ENCODE results near the gene RAD51B. TPM values are rescaled to one million over a fixed set of nuclear protein-coding genes. Genes with fewer than 3 reads are reported as not detected.

RAD51B gene
- total RNA-seq, 1 experiment from 2014 or later: 13.3 TPM

DNA sequence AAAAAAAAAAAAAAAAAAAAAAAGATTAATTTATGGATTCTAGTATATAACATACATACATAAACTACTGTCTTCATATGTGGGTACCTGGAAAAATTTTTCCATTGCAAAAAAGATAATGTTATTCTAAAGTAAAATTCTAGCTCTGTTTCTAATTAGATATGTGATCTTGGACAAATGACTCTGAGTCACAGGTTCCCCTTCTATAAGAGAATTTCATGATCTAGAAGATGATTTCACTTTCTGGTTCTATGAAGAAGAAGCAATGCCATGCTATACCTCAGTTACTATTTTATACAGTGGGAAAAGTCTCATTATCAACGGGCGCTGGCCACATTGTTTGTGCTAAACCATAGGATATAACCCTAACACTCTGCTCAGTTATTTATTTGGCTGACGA lies 622.0 kb downstream of the RAD51B start:
- H3K27ac ChIP-seq: no peak overlapping the region
- H3K4me3 ChIP-seq: no peak overlapping the region
- no peaks in the 10 kb centered on the region for H3K36me3 ChIP-seq
- H3K4me1 ChIP-seq: peaks cover 44% of the 10 kb centered on the region
- DNase-seq: no peak
- H3K9me3 ChIP-seq (replicated peaks): no peaks in the 10 kb centered on the region
- H3K27me3 ChIP-seq: no peaks in the 10 kb centered on the region

DNA sequence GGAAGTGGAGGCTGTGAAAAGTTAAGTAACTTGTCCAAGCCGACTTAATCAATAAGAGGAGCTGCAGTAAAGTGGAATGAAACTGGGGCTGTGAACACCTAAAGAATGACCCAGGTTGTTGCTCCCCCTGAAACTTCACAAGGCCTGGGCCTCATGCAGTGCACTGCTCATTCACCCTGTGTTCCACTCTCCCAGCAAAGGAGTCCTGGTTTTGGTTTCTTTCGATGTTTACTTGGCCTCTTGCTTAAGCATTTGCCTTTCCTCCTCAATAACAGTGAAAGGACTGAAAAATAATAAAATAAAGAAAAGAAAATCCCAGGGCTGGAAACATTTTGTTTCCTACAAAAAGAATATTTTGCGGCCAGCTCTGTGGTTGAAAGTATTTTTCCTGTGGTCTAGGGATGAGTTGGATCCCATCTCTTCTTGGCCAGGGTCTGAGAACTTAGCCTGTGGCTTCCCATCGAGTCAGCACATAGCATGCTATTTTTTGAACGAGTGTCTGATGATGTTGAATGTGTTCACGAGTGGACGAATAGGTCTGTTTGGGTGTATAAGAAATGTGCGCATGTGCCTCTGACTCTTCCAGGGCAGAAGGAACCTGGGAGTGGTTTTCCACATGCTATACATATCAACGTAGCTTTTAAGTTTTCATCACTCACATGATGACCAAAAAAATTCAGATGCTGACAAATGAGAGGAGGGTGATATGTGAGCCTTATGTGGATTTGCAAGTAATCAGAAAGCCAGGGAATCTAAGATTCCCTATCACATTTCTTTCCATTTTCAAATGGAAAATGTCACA lies 623.5 kb downstream of the RAD51B start:
- Histone ChIP-seq H3K4me1 (peaks cover 44% of the 10 kb centered on the region), H3K4me3 (no peak overlapping the region), H3K27ac (no peak overlapping the region), H3K36me3 (no peaks in the 10 kb centered on the region), H3K9me3 (replicated peaks) (no peaks in the 10 kb centered on the region), H3K27me3 (no peaks in the 10 kb centered on the region)
- no peak for DNase-seq

DNA sequence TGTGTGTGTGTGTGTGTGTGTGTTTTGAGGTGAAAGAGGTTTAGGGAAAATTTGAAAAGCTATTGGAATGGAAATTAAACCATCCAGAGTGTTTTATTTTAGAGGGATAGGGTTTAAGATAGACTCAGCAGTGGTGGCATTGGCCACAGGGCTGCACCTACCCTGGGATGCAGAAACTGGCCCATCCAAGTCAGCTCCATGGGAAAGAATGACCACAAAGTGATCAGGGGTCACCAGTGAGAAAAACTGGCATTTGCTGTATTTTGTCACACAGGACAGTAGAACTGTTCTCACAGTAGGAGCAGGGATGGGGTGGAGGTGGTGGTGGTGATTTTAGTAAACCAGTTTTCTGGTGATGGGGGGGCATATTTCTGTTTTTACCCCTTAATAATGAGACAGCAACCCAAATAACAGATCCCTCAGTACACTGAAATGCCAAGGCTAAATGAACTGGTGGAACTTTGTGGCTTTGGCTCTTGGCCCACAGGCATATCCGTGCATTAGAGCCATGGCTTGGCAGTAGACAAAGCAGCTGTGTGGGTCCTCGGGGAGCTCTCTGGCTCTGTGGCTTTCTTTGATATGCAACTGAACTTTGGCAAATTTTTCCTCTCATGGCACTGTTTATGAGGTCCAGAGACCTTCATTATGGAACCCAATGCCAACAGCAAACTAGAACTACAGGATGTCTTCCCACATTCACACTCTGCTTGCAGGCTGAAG lies 625.0 kb downstream of the RAD51B start:
- Histone ChIP-seq H3K4me3 (no peak overlapping the region), H3K36me3 (no peaks in the 10 kb centered on the region), H3K27me3 (no peaks in the 10 kb centered on the region), H3K27ac (peak overlapping the region; percentile 72), H3K9me3 (replicated peaks) (no peaks in the 10 kb centered on the region), H3K4me1 (peaks cover 47% of the 10 kb centered on the region)
- DNase-seq: peak; percentile 93 to 96

DNA sequence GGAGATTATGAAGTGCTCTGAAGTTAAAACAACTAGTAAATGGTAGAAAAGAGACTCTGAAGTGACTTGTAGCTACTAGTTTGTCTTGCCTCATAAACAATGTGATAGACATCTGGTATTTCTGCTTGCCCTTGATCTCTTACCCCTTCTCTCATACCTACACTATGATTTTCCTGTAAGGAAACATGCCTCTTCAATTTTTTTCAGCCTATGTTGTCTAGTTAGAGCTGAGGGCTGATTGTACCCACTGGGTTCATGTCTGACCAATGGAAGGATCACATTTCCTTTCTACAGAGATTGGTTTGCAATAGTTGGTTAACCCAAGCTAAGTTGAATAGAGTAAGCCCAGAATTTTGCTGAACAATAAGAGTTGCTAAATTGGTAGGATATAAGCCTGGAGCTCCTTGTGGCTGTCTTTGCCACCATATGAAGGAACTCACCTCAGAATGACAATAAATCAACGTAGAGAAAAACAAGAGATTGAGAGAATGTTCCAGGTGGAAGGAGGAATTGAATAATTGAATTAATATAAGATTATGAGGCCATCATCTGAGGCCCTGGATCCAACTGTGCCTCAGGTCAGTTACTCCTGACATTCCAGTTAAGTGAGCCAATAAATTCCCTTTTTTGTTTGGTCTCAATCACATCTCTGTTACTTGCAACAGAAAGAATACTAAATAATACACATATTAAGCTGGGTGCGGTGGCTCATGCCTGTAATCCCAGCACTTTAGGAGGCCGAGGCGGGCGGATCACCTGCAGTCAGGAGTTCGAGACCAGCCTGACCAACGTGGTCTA lies 626.9 kb downstream of the RAD51B start:
- no peaks in the 10 kb centered on the region for H3K36me3 ChIP-seq
- no peak overlapping the region for H3K4me3 ChIP-seq
- H3K27ac ChIP-seq: no peak overlapping the region
- H3K4me1 ChIP-seq: peaks cover 53% of the 10 kb centered on the region
- H3K27me3 ChIP-seq: no peaks in the 10 kb centered on the region
- no peak for DNase-seq
- H3K9me3 ChIP-seq (replicated peaks): no peaks in the 10 kb centered on the region

DNA sequence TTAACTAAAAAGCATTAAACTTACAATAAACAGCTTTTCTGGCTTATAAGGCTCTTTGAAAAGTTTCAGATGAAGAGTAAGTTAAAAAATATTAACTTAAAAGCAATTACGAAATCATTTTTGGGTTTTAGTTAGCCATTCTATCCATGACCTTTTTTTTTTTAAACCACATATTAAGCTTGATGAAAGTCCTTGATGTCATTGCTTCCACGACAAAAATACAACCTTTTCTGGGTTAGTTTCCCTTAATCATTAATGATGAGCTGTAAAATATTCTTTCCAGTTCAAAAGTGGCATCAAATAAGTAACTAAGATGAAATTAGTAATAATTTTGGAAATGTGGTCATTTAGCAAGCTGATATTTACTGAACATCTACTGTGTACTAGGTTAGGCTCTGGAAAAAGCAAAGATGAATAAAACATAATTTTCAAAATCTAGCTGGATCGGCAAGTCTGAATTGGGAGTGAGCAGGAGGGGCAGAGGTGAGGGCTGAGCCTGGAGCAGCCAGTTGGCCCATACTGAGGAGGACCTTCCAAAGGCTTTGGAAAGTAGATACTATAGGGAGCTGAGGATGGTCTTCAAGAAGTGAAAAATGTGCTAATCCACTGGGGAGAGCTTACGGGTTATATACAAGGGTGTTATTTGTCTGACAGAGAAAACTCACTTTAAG lies 628.1 kb downstream of the RAD51B start:
- Histone ChIP-seq H3K4me1 (peaks cover 52% of the 10 kb centered on the region), H3K9me3 (replicated peaks) (no peaks in the 10 kb centered on the region), H3K27me3 (no peaks in the 10 kb centered on the region), H3K36me3 (no peaks in the 10 kb centered on the region), H3K27ac (no peak overlapping the region), H3K4me3 (no peak overlapping the region)
- DNase-seq: no peak

DNA sequence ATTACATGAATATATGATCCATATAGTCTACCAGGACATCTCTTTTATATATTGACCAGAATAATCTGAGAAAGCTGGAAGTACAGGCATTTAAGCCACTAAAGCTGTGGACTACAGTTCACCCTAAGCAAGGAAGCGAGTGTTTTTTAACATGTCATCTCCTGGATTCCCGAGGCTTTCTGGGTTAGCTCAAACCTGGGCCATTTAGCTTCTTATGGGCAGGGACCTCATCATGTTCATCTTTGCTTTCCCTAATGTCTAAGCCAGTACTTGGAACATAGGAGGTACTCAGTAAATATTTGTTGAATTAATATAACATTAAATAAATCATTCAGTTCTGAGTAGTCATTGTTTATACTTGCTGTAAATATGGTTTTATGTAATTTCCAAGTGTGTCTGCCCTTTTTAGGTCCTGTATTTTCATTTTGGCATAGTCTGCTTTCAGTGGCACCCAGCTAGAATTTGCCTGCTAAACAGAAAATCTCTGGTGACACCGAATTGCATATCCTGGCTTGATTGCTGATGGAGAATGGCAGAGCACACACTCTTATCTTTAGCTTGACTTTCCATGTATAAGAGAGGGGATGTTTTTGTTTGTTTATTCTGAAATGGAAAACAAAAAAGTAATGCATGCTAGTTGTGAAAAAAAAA lies 628.8 kb downstream of the RAD51B start:
- Histone ChIP-seq H3K36me3 (no peaks in the 10 kb centered on the region), H3K4me1 (peaks cover 46% of the 10 kb centered on the region), H3K27me3 (no peaks in the 10 kb centered on the region), H3K4me3 (no peak overlapping the region), H3K27ac (no peak overlapping the region), H3K9me3 (replicated peaks) (no peaks in the 10 kb centered on the region)
- DNase-seq: no peak

DNA sequence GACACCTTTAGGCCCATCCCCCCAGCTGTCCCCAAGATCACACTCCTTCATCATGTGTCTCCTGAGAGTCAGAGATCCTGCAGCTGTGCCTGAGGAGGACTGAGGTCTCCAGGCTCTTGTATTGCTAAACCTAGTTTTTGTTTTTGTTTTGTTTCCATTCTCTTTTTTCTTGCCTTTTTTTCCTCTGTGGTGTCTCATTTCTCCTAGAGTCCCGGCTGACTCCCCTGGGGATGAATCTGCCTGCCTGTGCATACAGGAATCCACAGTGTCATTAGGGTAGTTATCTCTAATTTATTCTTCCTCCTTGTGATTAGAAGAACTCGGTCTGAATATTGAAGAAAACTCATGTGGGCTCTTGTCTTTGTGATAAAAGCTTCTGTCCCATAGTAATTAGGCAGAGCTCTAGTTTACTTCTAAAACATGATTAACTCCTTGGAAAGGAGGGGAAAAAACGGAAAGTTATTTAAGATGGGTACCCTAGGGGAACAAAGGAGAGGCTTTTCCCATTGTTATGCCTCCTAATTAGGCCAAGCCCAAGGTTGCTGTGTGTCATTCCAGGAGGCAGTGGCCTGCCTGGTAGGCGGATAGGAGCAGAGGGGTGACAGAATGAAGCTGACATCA lies 630.1 kb downstream of the RAD51B start:
- H3K4me1 ChIP-seq: peaks cover 34% of the 10 kb centered on the region
- H3K27me3 ChIP-seq: no peaks in the 10 kb centered on the region
- peak overlapping the region; percentile 39 for H3K27ac ChIP-seq
- no peak overlapping the region for H3K4me3 ChIP-seq
- no peaks in the 10 kb centered on the region for H3K36me3 ChIP-seq
- peaks cover 4% of the 10 kb centered on the region; the same call in 1 of the 2 replicates for H3K9me3 ChIP-seq (replicated peaks)
- DNase-seq: peak; percentile 36 to 62

DNA sequence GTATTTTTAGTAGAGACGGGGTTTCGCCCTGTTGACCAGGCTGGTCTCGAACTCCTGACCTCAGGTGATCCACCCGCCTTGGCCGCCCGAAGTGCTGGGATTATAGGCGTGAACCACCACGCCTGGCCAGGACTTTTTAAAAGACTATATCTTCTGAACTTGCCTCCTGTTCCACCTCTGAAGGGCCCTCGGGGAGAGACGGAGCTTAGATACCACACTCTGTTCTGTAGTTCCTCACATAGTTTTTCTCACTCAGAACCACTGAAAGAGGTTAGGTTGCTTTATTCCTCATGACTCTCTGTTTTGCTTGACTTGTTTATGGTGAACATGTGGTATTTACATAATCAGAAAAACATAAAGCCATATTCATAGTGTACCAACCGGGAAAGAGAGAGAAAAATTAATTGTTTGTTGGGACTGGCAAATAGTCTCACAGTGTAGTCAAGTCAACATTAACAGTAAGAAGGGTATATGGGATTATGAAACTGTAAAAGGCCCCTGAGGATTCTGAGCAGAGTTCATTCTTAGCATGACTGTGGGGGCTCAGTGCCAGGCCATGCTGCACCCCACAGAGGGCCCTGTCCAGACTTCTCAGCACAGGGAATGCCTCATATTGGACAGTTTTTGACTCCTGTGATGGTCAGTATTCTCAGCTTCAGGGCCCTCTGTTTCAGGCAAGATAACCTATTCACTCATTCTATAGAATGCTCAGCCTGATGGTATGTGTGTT lies 631.0 kb downstream of the RAD51B start:
- Histone ChIP-seq H3K4me3 (no peak overlapping the region), H3K4me1 (peaks cover 25% of the 10 kb centered on the region), H3K36me3 (no peaks in the 10 kb centered on the region), H3K27me3 (no peaks in the 10 kb centered on the region), H3K27ac (no peak overlapping the region), H3K9me3 (replicated peaks) (peaks cover 4% of the 10 kb centered on the region; the same call in 1 of the 2 replicates)
- DNase-seq: no peak

DNA sequence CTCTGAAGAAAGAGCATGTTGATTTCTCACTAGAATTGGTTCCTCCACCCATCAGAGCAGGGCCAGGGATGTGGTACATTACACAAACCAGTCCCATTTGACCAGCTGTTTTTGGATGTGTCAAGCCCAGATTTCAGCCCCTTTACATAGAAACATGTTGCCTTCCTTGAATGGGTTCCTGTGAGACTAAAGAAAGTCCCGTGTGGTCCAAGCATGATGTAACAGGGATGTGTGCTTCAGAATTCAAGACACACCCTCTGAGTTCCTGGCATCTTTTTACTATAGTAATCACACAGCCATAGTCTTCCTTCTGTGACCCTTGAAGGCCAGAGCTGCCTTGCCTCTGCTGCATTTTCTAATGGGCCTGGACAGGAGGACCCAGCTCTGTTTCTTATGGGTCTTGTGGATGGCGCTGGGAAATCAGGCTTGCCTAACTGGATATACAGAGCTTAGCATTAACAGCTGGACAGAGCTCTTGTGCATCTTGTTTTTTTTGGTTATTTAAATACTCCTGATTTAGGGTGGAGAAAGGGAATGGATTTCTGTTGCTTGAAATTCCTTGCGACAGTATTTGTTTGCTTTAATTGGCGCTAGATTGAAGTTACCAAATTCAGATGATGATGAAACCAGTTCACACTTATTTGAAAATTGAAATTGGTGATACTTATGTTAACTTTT lies 632.3 kb downstream of the RAD51B start:
- DNase-seq: no peak
- Histone ChIP-seq H3K27ac (no peak overlapping the region), H3K4me3 (no peak overlapping the region), H3K9me3 (replicated peaks) (peaks cover 4% of the 10 kb centered on the region; the same call in 1 of the 2 replicates), H3K4me1 (peaks cover 16% of the 10 kb centered on the region), H3K36me3 (no peaks in the 10 kb centered on the region), H3K27me3 (no peaks in the 10 kb centered on the region)

DNA sequence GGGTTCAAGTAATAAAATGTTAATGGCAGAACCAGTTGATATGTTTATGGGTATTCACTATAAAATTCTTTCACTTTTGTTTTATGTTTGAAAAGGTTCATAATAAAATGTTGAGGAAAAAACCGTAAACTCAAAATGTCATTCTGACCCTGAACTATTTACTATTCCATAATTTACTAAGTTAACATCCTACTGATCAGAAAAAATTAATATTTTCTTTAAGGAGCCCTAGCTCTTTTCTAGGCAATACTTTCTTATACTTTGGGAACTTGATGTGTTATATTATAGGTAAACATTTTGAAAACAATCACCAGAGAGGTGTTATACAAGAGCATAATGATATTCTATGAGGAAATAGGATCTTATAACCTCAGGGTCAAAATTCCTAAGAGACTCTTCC lies 638.7 kb downstream of the RAD51B start:
- Histone ChIP-seq H3K9me3 (replicated peaks) (peaks cover 4% of the 10 kb centered on the region; the same call in 1 of the 2 replicates), H3K27me3 (no peaks in the 10 kb centered on the region), H3K36me3 (no peaks in the 10 kb centered on the region), H3K27ac (peak overlapping the region; percentile 88), H3K4me1 (peaks cover 43% of the 10 kb centered on the region), H3K4me3 (no peak overlapping the region)
- no peak for DNase-seq

DNA sequence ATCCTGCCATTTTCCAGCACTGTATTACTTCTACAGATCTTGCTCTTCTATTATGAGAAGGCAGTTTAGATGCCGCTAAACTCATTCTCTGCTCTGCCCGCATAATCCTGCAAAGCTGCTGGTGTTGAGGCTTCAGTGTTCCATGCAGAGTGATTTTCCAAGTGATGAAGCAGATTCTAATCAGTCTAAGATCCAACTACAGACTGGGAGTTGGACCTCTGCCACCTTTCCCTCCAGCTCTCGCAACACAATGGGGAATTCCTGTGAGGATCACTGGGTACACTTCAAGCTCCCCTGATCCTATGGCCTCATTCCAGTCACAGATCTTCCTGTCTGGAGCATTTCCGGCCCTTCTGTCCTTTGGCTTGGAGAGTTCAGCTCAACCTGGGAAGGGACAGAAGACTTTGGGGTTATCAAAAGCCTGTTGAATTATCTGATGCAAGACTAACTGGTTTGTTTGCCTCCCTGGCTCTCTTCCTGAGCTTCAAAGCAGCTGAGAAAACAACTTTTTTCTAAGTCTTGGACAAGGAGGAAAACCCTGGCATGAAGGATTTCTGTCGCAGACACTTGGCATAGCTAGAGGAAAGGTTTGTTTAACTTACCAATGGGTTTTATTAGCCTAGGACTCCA lies 639.4 kb downstream of the RAD51B start:
- Histone ChIP-seq H3K36me3 (no peaks in the 10 kb centered on the region), H3K4me3 (no peak overlapping the region), H3K9me3 (replicated peaks) (peaks cover 4% of the 10 kb centered on the region; the same call in 1 of the 2 replicates), H3K4me1 (peaks cover 43% of the 10 kb centered on the region), H3K27me3 (no peaks in the 10 kb centered on the region), H3K27ac (peak overlapping the region; percentile 88)
- peak; percentile 96 to 98 for DNase-seq

DNA sequence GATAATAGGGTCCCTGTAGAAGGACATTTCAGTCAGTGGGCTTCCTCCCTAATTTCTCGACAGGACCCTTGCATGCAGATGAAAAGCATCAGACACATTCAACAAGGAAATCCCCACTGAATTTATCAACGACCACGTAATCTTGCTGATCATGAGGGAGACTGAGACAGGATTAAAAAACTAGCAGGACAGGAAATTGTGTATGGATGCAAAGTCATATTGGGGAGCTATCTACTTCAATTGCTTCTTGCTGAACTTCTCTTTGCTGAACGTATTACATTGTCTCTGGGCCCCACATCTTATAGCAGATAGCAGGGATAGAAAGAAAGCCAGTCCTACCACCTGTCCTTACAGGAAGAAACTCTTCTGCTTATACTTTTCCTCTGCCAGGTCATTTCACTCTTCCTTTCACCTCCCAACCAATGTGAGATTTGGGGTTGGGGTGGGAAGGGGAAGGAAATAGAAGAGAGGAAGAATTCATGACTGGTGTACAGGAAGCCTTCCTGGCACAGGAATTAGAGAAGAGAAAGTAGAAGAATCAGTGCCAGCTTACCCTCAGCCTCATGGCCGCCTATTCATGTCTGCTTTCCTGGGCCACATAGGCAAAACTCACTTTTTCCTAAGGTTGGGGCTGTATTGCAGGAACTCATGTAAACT lies 640.0 kb downstream of the RAD51B start:
- no peak for DNase-seq
- Histone ChIP-seq H3K27ac (peak overlapping the region; percentile 88), H3K4me3 (no peak overlapping the region), H3K4me1 (peaks cover 45% of the 10 kb centered on the region), H3K27me3 (no peaks in the 10 kb centered on the region), H3K9me3 (replicated peaks) (no peaks in the 10 kb centered on the region; the same call in 1 of the 2 replicates), H3K36me3 (no peaks in the 10 kb centered on the region)

Measured in SJCRH30 (cell line).